ENCODE data around the gene AFF1.

The AFF1 gene

GRCh38 chr4:87042221-87042620 lies 107.4 kb downstream of the AFF1 start:
- no peak for DNase-seq

DNA sequence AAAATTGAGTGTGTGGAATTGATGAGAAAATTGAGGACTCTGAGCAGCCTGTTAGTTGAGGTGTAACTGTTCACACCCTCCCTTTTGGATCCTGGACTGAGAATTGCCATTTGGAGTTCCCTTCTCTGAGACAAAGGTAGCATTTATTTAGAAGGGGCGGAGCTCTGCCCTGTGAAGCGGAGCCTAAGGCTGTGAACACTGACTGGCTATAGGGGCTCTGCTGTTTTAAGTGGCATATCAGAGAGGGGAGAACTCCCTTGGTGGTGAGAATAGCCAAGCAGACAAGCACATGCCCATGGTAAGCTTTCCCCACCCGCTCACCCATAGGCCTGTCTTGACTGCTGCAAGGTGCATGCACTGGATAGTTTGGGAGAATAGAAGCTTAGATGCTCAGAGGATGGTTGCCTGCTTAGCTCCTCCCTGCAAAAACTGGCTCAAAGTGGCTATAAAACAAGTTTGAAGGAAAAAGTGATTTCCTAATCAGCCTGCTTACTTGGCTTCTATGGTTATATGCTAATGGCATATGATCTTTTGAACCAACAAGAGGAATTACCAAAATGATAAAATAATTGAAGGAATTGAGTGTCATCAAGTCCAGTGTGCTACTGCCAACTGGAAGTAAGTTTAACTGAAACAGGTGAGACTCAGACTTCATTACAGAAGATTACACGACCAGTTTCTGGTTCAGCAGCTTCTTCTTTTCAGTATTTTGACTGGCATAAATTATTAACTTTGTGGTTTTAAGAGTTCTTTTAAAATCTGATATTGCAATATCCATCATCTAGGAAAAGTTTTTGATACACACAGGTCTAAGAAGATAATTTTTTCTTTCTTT lies 108.4 kb downstream of the AFF1 start:
- no peak for DNase-seq

DNA sequence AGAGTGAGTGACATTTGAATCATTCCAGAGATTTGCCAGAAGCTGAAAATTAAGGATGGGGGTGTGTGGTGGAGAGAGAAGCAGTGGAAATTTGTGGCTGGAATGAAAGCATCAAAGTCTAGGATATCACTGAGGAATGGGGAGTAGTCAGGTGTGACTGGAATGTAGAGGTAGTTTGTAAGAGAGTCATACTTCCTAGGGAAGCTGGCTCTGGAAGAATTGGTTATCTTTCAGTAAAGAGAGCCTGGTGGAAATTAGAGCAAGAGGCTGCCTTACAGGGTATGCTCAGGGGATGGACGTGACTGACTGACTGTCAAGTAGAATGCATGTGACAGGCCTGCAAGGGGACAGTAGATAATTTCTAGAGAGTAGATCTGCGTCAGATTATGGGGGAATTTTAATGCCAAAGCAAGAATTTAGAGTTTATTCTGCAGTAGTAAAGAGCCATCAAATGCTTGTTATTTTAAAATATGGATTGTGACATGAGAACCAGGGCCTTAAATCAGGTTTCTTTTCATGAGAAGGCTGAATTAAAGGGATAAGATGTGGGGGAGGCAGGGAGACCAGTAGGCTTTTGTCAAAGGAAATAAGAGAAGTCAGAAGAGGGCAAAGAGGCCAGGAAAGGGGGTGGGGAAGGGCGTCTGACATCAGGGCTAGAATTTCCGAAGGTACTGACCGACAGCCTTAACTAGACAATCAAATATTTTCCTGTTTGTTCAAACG lies 109.9 kb downstream of the AFF1 start:
- DNase-seq = no peak

- DNase-seq = no peak
Measured at GRCh38 chr4:87045234-87045558, 110.4 kb downstream of the AFF1 start.

DNA sequence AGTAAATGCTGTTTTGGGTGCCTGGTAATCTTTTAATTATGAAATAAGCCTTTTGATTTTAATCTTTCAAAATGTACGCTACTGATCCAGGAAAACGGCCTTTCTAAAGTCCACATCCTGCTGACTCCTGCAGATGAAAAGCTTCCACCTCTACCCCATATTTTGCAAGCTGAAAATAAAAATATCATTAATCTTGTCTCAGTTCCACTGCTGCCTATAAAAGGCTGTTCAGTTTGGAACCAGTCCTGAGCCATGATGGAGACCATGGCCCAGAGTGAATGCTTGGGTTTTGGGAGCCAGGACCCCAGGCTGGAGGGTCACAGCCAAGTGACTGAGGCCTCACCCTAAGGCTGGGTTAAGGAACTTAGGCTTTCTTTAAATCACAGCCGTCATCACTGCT lies 110.8 kb downstream of the AFF1 start:
- DNase-seq = no peak

GRCh38 chr4:87046121-87046551 lies 111.3 kb downstream of the AFF1 start:
- DNase-seq = no peak

GRCh38 chr4:87047281-87047798 lies 112.5 kb downstream of the AFF1 start:
- DNase-seq = no peak

DNA sequence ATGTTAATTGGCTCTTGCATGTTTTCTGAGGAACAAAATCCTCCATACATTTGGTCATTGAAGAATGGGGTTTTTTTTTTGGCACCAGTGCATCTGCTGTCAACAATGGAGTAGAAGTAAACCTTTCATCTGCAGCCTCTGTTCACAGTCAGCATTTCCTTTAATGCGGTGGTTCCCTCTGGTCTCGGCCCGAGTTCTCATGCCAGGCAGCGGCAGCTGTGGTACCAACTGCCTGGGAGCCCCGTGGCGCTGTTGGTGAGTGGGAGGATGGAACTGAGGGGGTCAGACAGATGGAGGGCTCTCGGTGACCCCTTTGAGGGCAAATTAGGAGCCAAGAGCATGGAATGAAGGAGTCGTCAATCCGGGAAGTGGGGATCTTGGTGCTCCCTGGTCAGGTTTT lies 114.7 kb downstream of the AFF1 start:
- no peak for DNase-seq

DNA sequence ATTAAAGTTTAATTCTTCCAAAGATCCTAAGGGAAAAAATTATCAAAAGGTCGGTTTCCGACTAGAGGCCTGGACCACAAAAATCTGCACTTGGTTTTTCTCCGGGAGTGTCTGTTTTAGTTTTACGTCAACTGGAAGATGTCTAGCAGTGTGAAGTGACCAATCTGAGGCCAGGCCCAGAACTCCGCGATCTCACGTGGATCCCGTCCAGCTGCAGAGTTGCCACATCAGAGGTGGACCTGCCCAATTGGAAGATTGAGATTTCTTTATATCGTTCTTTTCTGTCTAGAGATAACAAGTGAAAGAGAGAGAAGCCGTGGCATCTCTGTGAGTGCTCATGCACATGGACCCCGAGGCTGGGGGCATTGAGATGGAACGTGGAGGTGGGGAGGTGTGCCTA lies 115.8 kb downstream of the AFF1 start:
- DNase-seq = no peak

- DNase-seq = no peak
Measured at GRCh38 chr4:87051121-87051713, 116.4 kb downstream of the AFF1 start.

DNA sequence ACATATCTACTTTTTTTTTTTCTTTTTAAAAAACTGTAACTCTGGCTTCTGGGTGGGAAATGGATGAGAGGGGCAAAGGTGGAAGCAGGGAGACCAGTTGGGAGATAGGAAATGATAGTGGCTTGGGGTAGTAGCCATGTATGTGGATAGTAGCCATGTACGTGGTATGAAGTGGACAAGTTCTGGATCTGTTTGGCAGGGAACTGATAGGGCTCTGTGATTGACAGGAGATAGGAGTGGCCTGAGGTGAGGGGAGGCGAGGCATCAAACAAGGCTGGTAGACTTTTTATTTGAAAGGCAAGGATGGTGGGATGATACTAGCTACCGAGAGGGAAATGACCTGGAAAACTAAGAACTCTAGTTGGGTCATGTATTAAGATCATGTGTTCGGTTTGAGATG lies 117.8 kb downstream of the AFF1 start:
- no peak for DNase-seq

GRCh38 chr4:87053176-87053658 lies 118.4 kb downstream of the AFF1 start:
- no peak for DNase-seq

DNA sequence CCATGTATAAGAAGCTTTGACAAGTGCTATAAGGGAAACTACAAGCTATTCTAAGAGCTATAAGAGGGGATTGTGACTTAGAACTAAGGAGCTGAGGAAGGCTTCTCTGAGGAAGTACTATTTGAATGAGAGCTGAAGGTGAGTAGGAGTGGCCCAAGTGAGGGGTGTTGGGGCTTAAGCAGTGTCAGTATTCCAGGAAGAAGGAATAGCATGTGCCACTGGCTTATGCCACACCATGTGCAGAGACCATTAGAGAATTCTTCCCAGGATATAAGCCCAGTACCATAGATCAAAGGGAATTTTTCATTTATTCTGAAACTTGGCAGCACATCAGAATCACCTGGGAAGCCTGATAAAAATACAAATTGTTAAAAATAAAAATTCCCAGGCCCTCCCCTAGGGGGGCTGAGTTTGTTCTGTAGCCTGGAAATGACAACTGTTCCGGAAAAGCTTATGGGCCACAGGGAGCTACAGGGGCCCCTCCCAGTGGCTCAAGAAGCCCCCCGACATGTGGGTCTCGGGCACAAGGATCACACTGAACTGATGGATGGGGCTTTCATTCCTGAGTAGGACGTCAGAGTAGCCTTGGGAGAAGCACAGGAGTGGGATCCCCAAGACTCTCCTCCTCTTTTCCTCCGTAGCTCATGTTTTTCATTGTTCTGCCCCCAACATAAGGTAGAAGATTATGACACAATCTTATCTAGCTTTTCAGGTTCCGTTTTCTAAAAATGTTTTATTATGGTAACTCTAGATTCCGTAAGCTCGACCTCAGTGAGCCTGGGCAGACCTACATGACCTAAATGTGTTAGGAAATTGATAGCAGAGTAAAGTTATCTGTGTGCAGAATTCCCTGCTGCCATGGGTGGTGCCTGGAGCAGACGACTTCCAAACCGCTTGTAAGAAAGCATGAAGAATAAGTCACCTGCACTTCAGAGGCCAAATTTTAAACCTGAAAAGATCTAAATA lies 119.3 kb downstream of the AFF1 start:
- no peak for DNase-seq

DNA sequence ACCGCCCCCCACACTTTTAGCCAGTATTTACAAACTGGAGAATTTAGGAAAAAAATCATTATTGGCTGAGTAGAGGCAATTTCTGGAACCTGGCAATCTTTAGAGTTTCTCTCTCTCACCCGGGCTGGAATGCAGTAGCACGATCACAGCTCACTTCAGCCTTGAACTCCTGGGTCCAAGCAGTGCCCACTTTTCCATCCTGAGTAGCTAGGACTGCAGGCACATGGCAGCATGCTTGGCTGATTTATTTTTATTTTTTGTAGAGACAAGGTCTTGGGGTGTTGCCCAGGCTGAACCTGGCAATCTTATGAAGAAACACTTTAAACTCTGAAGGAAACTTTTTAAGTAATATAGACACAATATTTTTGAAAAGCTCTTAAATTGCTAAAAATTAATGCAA lies 120.1 kb downstream of the AFF1 start:
- no peak for DNase-seq

DNA sequence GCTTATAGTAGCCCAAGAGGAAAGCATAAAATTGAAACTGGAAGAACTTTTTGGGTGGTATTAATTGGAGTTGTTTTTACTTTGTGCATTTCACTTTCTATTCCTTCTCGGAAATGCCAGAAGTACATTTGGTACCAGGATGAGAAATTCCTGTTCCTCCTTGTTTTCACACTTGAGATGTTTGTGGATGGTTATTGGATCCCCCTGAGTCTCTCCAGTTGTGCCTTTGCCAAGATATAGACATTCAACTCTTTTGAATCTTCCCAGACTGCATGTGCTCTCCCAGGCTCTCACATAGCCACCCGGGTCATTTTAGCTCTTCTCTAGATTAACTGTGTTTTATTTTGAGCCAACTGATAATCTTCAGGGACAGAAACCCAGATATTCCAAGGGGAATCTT lies 120.5 kb downstream of the AFF1 start:
- no peak for DNase-seq

DNA sequence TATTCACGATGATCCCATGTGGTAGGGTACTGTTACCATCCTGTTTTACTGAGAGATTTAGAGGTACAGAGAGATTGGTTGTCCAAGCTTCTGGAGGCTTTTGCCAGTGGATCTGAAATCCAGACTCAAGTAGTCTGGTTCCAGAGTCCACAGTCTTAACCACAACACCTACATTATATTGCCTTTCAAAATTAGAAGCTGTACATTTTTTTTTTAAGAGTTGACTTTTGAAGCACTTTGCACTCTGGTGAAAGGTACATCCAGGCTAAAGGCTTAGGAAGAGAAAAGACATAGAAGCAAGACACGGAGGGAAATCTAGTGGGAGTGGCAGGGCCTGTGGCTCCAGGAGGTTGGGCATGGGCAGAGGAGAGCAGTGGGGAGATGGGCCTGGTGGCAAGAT lies 122.1 kb downstream of the AFF1 start:
- no peak for DNase-seq

DNA sequence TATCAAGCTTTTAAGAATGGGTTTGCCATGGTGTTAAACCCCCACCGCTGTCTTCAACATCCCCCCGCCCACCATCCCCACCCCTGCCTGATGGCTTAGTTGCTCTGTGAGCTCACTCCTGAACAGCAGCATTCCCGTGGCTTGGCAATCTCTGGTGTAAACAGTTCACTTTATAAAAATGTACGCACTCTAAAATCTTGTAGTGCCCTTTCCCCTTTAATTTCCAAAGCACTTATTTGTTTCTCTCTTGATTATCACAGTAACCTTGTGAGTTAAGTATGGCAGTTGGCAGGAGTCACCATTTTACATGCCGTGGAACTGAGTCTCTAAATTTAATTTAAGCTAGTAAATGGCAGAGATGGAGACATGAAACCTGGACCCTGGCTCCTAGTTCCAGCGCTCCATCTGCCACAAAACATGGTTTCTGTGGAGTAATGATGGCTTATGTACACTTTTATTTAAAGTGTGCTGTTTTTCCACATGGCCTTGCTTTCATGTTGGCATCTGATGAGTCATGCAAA lies 123.1 kb downstream of the AFF1 start:
- no peak for DNase-seq

GRCh38 chr4:87058356-87059073 lies 123.7 kb downstream of the AFF1 start:
- peak; percentile 57 to 64 for DNase-seq

- no peak for DNase-seq
Measured at GRCh38 chr4:87060957-87061356, 126.1 kb downstream of the AFF1 start.

DNA sequence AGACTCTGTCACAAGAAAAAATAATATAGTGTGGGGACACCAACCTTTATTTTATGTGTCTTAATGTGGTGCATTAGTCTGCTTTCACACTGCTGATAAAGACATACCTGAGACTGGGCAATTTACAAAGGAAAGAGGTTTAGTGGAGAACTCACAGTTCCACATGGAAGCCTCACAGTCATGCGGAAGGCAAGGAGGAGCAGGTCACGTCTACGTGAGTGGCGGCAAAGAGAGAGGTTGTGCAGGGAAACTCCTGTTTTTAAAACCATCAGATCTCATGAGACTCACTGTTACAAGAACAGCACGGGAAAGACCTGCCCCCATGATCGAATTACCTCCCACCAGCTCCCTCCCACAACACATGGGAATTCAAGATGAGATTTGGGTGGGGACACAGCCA lies 130.2 kb downstream of the AFF1 start:
- DNase-seq = no peak

- DNase-seq = no peak
Measured at GRCh38 chr4:87066403-87067123, 131.8 kb downstream of the AFF1 start.
